GM19193 (cell line): ENCODE measurements around the gene SLC25A10.

Experiments
- POLR2A ChIP-seq: IDR thresholded peaks from 4 replicates; pipeline ENCODE4 v1.6.1; 2011; ENCODE audit not compliant: insufficient read depth, insufficient read length; ENCODE audit errors: extremely low read depth

The SLC25A10 gene

GRCh38 chr17:81740395-81740961 is 28.4 kb downstream of the SLC25A10 start:
- TF ChIP-seq POLR2A = no peak

GRCh38 chr17:81741049-81741593 is 29.0 kb downstream of the SLC25A10 start:
- TF ChIP-seq POLR2A = no peak

- TF ChIP-seq POLR2A = no peak
Measured at GRCh38 chr17:81741594-81742452, 29.7 kb downstream of the SLC25A10 start.
